Peyer's patch (tissue), 4 donors: ENCODE results near the gene TH.

ENCODE experiments used
- CTCF ChIP-seq, 6 experiments: fragments of 450-650 bp in 4 of 6; fragments of 200-600 bp in 2 of 6; sonication (generic) in 1 of 6; IDR thresholded peaks; one replicate each; pipeline ENCODE4 v1.5.1; 2017 to 2019; ENCODE audit warnings: antibody characterized with exemption in 6 of 6, mild to moderate bottlenecking in 3 of 6, moderate library complexity in 1 of 6
- POLR2A ChIP-seq, 2 donors: fragments of 450-650 bp; IDR thresholded peaks; one replicate each; pipeline ENCODE4 v1.5.1; 2017; ENCODE audit warnings: antibody characterized with exemption in 2 of 2, mild to moderate bottlenecking in 2 of 2, moderate library complexity in 2 of 2

GRCh38 chr11:2173150-2173693, 1.6 kb upstream of the TH start:
- TF ChIP-seq POLR2A (IDR thresholded peaks at IDR 0.05) = no peak
- no peak for TF ChIP-seq CTCF (IDR thresholded peaks at IDR 0.05)
